GM21529 (cell line): ENCODE data around the gene PDGFB.
"Not testable (repeated sequence)": the region's sequence is repeated elsewhere in the genome, so short reads cannot be mapped to it uniquely, and the experiment has no call there.

Experiments used
- ATAC-seq: cut with Tn5 transposase; IDR thresholded peaks from one replicate; pipeline ENCODE4 v1.9.1; 2021; ENCODE audit not compliant: unreplicated experiment

Gene PDGFB

DNA sequence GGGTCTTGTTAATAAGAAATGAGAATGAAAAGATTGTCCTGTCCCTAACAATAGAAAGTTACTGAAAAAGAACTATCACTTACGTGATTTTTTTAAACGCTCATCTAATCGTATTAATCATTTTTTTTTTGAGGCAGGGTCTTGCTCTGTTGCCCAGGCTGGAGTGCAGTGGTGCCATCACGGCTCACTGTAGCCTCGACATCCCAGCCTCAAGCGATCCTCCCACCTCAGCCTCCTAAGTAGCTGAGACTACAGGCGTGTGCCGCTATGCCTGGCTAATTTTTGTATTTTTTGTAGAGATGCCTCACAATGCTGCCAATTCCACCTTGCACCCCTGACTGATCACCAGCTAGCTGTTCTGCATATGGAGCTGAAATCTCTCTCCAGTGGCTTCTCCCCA is 15.7 kb downstream of the PDGFB start:
- no peak for ATAC-seq

DNA sequence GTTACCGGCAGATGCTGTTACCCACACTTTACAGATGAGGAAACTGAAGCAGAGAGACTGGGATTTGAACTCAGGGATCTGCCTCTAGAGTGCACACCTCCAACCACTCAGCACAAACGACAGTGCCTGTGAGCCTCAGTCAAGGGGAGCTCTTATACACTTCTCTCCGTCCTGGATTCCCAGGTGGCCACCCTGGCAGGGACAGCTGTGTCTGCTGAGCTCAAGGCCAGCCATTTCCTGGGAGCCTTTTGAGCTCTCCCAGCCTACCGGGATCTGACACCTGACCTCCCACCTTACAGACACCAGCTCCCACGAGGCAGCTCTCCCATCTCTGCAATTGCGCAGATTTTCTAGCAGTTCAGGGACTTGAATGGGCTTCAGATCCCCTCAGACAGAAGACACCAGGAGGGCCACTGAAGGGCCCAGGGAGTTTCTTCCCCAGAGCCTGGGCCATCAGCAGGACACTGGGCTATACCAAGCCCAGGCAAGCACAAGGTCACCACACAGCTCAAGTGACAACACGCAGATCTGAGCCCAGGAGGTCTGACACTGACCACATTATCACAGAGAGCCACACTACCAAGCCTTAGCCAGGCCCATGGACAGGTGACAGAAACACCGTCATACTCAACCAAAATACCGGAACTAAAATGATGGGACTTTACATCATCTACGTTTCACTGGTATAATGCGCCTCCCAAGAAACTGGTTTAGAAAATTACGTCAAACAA is 17.1 kb downstream of the PDGFB start:
- ATAC-seq = no peak

DNA sequence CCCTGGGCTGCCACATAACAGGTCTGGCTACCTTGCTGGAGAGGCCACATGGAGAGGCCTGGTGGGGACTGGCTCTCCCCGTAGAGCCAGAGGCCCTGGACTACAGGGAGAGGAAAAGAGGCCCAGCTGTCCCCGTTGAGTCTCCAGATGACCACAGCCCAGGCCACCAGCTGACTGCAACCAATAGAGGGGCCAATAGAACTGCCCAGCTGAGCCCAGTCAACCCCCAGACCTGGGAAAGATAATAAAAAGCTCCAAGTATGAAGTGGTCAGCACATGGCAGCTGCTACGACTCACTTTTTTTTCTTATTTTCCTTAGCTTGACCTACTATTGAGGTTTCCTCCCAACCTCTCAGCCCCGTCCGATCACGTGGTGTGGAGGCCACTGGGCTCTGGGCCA is 18.4 kb downstream of the PDGFB start:
- no peak for ATAC-seq

DNA sequence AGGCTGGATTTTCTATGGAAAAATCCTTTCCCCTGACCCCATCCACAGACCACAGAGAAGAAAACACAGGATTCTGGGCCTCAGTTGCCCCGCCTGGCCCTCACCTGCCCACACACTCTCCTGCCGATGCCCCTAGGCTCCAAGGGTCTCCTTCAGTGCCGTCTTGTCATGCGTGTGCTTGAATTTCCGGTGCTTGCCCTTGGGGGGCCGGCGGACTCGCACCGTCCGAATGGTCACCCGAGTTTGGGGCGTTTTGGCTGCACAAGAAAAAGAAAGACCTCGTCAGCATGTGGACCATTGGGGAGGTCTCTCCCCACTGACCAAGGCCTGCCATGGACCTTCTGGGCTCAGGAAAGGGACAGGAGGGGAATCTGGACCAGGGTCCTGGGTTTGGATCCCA is 19.2 kb downstream of the PDGFB start:
- ATAC-seq = no peak

DNA sequence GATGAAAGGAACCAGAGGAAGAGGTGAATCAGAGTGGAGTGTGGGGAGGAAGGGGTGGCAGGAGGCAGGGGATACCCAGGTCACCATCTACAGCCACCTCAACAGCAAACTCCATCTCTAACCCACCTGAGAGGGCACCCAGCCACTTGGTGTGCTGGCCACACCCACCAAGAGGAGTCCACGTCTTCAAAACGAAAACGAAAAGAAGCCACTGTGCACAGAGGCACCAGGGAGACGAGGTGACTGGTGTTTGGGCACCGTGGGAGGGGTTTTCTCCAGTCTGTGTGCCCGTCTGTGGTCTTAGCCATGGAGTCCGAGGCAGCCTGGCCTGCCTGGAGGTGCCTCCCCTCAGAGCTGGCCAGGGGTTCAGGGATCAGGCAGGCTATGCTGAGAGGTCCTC is 20.2 kb downstream of the PDGFB start:
- ATAC-seq = no peak

DNA sequence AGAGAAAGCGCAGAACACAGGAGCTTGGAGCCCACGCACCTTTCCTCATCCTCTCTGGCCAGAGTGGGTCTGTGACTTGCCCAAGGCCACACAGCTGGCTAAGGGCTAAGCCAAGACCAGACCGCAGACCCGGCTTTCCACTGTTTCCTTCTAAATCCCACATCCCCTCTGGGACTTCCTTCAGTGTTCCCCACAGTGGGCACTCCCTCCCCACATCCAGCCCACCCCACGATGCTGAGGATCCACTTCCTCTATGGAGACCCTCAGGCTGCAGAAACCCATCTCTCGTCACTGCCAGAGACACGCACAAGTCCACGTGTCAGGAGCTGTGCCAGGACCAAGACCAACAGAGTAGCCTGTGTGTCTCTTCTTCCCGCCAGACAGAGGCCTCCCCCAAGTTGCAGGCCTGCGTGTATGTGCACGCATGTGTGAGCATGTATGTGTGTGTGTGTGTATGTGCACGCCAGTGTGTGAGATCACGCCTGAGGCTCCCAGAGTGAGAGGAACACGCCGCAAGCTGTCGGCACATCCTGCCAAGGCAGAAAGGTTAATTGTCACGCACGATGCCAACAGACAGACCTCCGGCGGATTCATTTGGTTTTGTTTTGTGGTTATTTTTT is 21.6 kb downstream of the PDGFB start:
- no peak for ATAC-seq

DNA sequence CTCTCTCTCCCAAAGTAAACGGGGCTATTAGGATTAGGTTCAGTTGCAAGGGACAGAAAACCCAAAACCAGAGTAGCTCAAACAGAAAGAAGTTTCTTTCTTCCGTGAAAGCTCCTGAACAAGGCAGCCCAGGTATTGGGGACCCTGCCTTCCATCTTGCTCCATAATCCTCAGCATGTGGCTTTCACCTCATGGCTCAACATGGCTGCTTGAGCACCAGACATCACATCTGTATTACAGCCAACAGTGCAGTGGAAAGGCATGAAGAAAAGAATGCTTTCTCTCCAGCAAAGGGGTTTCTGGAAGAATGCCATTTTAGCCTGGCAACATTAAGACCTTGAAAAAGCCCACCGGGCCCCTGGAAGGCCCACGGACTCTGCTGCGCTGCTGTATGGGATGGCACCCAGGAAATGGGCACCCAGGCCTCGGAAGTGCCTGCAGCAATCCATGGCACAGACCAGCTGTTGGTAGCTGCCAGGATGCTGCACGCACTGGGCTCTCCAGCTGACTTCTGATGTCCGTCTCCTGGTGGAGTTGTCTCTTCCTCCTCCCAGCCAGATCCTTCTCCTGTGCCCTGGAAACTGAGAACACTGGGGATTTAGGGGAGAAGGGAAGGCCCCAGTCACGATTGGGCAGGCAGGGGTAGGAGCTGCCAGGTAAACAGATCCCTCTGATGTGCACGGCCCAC is 22.6 kb downstream of the PDGFB start:
- ATAC-seq = no peak

DNA sequence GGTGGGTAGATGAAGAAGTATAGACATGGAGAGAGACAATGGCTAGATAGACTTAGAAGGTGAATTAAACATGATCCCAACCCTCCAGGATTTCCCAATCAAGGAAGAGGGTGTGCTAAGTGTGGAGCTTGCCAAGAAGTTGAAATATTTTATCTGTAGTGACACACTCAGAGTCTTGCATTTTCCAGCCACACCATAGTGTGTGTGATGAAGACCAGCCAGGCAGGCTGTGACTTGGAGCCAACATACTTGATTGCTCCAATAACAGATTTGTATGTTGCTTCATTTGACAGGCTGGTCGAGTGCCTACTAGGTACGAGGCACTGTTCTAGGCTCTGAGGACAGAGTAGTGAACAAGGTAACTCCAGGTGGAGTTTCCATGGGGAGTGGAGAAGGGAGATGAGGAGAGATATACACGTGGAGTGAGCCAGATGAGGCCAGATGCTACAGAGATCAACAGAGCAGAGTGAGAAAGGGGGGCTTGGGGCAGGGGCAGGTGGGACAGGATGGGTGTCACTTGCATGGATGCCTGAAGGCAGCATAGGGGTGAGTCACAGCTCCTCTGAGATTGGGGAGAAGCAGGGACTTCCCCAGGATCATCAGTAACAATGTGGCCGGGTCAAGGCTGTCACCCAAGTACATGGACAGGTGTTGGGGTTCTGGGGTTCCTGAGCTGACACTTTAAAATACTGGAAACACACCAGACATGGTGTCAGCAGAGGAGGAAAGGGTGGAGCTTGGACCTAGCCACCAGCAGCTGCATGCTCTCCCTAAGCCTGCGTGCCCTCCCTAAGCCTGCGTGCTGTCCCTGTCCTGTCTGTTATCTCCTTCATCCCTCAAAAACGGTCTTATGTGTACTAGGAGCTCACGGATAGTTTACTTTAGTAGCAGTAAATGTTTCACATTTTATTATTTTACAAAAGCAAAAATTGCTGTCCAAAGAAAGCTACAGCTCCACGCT is 23.6 kb downstream of the PDGFB start:
- ATAC-seq = no peak

DNA sequence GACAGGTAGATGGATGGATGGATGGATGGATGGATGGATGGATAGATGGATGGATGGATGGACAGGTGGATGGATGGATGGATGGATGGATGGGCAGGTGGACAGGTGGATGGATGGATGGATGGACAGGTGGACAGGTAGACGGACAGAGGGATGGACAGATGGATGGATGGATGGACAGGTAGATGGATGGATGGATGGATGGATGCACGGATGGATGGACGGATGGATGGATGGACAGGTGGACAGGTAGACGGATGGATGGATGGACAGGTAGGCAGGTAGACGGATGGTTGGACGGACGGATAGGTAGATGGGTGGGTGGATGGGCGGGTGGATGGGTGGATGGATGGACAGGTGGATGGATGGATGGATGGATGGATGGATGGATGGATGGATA is 24.3 kb downstream of the PDGFB start:
- no peak for ATAC-seq

DNA sequence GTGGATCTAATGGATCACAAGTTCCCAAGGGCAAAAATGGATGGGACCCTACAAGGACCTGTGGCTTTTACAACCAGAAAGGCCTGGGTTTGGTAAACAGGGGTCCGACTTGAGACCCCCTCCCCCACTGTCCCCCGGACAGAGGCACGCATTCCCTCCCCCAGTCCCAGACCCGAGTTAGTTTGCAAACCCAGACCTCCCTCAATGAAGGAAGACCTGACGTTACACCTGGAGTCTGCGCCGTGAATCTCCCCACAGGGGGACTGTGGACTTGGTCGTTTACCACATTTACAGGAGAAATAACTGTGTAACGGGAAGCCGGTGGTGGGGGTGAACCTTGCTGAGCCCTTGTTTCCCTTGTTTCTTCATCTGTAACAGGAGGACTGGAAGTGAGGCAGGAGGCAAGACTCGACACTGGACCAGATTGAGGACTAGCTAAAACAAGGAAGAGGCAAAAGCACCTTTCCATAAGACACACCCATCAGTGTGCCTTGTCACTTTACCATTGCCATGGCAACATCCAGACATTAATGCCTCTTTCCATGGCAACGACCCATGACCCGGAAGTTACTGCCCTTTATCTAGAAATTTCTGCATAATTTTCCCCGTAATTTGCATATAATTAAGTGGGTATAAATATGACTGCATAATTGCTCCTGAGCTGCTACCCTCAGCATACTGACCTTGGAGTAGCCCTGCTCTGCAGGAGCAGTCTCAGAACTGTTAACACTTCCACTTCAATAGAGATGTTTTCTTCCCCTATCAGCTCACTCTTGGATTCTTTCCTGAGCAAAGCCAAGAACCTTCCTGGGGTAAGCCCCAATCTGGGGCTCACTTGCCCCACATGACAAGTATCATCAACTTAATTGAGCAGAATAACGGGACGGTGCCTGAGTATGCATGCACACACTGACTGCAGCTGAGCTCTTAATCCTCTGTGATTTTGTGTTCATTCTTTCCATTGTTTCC is 25.4 kb downstream of the PDGFB start:
- ATAC-seq = no peak

DNA sequence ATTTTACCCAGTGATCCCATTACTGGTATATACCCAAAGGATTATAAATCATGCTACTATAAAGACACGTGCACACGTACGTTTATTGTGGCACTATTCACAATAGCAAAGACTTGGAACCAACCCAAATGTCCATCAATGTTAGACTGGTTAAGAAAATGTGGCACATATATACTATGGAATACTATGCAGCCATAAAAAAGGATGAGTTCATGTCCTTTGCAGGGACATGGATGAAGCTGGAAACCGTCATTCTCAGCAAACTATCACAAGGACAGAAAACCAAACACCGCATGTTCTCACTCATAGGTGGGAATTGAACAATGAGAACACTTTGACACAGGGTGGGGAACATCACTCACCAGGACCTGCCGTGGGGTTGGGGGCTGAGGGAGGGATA is 26.4 kb downstream of the PDGFB start:
- not testable (repeated sequence) for ATAC-seq

DNA sequence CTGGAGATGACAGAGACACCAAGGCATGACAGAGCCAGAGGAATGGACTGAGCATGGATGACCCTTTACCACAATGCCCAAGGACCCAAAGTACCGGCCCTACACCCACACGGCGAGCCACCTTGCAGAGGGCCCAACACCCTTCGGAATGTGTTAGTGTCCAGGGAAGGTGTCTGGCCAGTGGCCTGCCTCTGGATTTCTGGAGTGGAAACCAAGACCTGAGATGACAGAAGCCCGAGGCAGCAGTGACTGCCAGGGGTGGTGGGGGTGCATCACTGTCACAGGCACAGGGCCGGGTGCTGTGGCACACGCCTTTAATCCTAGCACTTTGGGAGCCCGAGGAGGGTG is 28.7 kb downstream of the PDGFB start:
- ATAC-seq = no peak

DNA sequence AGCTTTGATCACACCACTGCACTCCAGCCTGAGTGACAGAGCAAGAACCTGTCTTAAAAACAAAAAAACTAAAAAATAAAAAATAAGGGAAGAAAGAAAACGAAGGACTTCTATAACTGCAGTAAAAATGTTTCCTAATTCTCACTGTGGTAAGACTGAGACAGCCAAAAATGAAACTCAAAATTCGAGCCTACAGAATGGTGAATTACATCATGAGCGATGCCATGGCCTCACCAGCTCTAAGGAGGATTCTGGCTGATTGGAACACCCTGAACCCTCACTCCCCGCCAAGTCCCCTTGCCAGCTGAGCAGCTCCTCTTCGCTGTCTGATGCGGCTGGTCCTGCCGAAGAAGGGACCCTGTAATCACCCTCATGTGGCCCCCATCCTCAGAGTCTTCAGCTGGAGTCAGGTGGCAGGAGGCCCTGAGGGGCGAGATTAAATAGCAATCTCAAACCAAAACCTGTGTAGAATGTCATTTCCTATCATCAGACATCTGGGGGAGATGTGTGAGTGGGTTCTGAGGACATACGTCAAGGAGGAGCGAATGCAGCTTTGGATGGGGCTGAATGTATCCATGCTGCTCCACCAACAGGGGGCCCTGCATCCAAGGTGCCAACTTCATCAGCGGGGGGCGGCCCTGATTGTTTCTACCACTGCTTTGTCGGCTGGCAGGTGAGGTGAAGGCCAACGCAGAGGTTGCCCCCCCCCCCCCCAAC is 29.2 kb downstream of the PDGFB start:
- ATAC-seq = no peak

DNA sequence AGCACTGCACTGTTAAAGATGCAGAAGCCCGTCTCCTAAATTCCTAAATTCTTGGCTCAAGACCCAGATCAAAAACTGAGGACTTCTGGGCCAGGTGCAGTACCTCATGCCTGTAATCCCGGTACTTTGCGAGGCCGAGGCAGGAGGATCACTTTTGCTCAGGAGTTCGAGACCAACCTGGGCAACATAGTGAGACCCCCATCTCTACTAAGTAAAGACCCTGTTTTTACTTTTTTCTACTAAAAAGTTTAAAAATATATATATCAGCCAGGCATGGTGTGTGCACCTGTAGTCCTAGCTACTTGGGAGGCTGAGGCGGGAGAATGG is 29.7 kb downstream of the PDGFB start:
- ATAC-seq = no peak

DNA sequence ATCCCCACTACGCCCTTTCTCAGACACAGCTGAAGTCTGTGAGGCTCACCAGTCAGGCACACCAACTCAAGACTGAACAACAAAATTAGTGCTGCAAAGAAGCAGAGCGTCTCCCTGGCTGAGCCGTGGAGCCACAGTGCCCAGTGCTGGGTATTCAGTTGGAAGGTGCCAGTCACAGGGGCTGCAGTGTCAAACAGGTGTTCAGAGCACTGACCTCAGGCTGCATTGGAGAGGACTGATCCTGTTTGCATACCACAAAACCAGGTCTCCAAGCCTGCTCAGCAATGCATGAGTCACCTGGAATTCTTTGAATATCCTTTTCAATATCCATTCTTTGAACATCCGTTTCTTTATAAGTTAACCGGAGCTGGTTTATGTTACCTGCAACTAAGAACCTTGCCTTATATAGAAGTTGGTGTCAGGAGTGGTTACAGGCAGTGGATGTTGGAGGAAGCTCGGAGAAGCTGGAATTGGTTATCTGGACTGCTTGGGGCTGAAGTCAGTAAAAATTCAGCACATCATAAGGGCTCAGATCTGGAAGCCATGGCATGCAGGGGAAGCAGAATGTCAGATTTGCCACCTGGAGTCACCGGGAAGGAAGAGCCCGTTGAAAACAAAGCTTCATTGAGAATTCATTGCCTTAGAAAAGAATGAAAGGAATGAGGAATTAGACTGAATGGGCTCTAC is 30.3 kb downstream of the PDGFB start:
- ATAC-seq = no peak

DNA sequence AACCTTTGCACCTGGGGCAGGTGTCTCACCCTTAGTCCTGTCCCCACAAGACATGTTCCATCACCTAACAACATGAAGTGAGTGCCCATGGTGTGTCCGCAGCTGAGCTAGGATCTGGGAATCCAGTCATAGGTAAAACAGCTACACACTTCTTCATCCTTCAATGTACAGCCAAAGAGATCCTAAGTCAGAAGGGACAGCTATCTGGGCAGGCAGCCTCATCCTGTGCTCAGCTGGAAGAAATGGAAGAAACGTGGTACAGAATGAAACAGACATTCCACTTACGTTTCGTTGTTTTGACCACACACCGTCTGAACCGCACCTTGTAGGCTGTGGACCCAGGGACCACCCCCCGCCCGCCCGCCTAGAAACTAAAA is 30.8 kb downstream of the PDGFB start:
- ATAC-seq = no peak

DNA sequence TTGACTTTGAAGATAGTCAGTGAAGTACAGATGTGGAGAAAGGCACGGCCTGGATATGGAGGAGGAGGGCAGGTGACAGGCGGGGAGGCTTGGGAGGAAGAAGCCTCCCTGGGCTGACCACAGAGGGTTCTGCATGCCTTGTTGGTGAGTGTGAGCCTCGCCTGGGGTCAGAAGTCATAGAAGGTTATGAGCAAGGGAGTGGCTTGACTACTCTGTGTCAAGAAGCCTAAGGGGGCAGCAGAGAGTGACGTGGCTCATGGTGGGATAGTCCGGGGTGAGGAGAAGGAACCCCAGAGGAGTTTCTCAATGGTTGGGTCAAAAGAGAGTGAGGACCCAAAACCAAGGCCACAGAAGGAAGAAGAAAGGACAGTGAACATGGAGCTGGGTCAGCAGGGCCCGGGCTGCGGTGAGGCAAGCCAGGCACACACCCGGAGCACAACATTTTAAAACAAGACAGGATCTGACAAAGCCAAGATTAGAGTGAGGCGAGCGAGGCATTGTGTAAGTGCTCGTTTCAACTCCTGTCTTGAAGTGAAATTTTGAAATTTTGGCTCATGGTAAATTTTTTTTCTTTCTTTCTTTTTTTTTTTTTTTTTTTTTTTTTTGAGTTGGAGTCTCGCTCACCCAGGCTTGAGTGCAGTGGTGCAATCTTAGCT is 31.9 kb downstream of the PDGFB start:
- no peak for ATAC-seq

DNA sequence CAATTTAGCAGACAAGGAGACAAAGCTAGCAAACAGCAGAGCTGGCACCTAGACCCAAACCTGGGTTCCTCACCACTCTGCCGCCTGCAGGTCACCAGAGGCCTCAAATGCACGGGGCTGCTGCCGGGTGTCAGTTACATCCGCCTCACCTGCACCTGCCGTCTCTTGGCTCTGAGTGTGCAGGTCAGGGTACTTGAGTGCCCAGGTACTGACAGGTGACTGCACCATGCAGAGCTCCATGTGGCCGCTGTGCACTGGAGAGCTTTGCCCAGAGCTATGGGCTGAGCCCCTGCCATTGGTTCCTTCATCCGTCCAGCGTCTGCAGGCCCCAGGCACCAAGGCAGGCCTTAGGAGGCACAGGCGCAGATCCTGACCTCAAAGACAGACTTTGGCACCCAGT is 35.0 kb downstream of the PDGFB start:
- ATAC-seq = no peak
